ENCODE data around the gene CCAR1. TPM values are rescaled to one million over a fixed set of nuclear protein-coding genes. Genes with fewer than 3 reads are reported as not detected.
"Not testable (repeated sequence)": the region's sequence is repeated elsewhere in the genome, so short reads cannot be mapped to it uniquely, and the experiment has no call there.

The CCAR1 gene
- total RNA-seq, 2 experiments from 2014 or later = 72.7 to 74.4 TPM

- DNase-seq = no peak
- Mint-ChIP-seq H3K4me1 (ENCODE audit: low read depth) (no peaks in the 10 kb centered on the region), H3K9me3 (no peaks in the 10 kb centered on the region), H3K27me3 (no peaks in the 10 kb centered on the region), H3K4me3 (no peak overlapping the region), H3K36me3 (peaks cover 29% of the 10 kb centered on the region), H3K27ac (no peak overlapping the region)
- intact Hi-C loops (cut with micrococcal nuclease) = no loop called here
- ChIA-PET CTCF (no interaction called here), POLR2A (interaction anchor here (0.6 kb wide), 2 partner anchors 140 to 221 kb away, joined by 3 to 5 read pairs; no protein-coding TSS in a partner anchor)
Measured at GRCh38 chr10:68759967-68760366, 38.9 kb downstream of the CCAR1 start.

DNA sequence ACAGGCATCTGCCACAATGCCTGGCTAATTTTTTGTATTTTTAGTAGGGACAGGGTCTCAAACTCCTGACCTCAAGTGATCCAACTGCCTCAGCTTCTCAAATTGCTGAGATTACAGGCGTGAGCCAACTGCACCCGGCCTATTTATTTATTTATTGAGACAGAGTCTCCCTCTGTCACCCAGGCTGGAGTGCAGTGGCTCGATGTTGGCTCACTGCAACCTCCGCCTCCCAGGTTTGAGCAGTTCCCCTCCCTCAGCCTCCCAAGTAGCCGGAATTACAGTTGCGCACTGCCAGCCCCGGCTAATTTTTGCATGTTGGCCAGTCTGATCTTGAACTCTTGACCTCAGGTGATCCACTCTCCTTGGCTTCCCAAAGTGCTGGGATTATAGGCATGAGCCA, 46.4 kb downstream of the CCAR1 start:
- DNase-seq; H3K4me1 Mint-ChIP-seq (ENCODE audit: low read depth); H3K27me3 Mint-ChIP-seq; CTCF ChIA-PET; POLR2A ChIA-PET; H3K9me3 Mint-ChIP-seq; intact Hi-C loops (cut with micrococcal nuclease); H3K27ac Mint-ChIP-seq; H3K4me3 Mint-ChIP-seq: not testable (repeated sequence)
- H3K36me3 Mint-ChIP-seq = peaks cover 21% of the 10 kb centered on the region

- intact Hi-C loops (cut with micrococcal nuclease) = no loop called here
- Mint-ChIP-seq H3K4me1 (ENCODE audit: low read depth) (no peaks in the 10 kb centered on the region), H3K9me3 (no peaks in the 10 kb centered on the region), H3K4me3 (no peak overlapping the region), H3K27ac (no peak overlapping the region), H3K36me3 (peaks cover 37% of the 10 kb centered on the region), H3K27me3 (no peaks in the 10 kb centered on the region)
- no peak for DNase-seq
- CTCF ChIA-PET = no interaction called here
- POLR2A ChIA-PET = interaction anchor here (0.6 to 0.9 kb wide), 2 partner anchors 15 to 278 kb away, joined by 3 to 5 read pairs; no protein-coding TSS in a partner anchor
Measured at GRCh38 chr10:68781613-68782574, 60.9 kb downstream of the CCAR1 start.

GRCh38 chr10:68784476-68784875, 63.4 kb downstream of the CCAR1 start:
- Mint-ChIP-seq H3K4me1 (ENCODE audit: low read depth) (peaks cover 8% of the 10 kb centered on the region), H3K4me3 (no peak overlapping the region), H3K36me3 (peaks cover 32% of the 10 kb centered on the region), H3K27ac (no peak overlapping the region), H3K9me3 (no peaks in the 10 kb centered on the region), H3K27me3 (no peaks in the 10 kb centered on the region)
- CTCF ChIA-PET = no interaction called here
- intact Hi-C loops (cut with micrococcal nuclease) = no loop called here
- DNase-seq = no peak
- POLR2A ChIA-PET = no interaction called here

- POLR2A ChIA-PET = interaction anchor here (2.1 kb wide), 1 partner anchor 113 kb away, joined by 7 read pairs; no protein-coding TSS in a partner anchor
- DNase-seq = no peak
- peaks cover 30% of the 10 kb centered on the region for H3K36me3 Mint-ChIP-seq
- intact Hi-C loops (cut with micrococcal nuclease) = no loop called here
- H3K27me3 Mint-ChIP-seq = no peaks in the 10 kb centered on the region
- CTCF ChIA-PET = no interaction called here
- H3K9me3 Mint-ChIP-seq = no peaks in the 10 kb centered on the region
- peaks cover 8% of the 10 kb centered on the region for H3K4me1 Mint-ChIP-seq (ENCODE audit: low read depth)
- H3K27ac Mint-ChIP-seq = no peak overlapping the region
- no peak overlapping the region for H3K4me3 Mint-ChIP-seq
Measured at GRCh38 chr10:68787813-68788212, 66.8 kb downstream of the CCAR1 start.

DNA sequence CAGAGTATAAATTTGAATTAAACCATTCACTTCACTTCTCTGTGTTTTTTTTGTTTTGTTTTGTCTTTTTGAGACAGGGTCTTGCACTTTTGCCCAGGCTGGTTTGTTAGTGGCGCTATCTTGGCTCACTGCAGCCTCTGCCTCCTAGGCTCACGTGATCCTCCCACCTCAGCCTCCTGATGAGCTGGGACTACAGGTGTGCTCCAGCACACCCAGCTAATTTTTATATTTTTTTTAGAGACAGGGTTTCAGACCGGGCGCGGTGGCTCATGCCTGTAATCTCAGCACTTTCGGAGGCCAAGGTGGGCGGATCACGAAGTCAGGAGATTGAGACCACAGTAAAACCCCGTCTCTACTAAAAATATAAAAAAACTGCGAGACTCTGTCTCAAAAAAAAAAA, 69.4 kb downstream of the CCAR1 start:
- no peak overlapping the region for H3K4me3 Mint-ChIP-seq
- ChIA-PET POLR2A (no interaction called here), CTCF (interaction anchor here (1.6 kb wide), 1 partner anchor 38 kb away, joined by 4 read pairs; no protein-coding TSS in a partner anchor)
- no peaks in the 10 kb centered on the region for H3K27me3 Mint-ChIP-seq
- intact Hi-C loops (cut with micrococcal nuclease) = loop anchor here (10.0 kb wide), 1 partner anchor 104 kb away; no protein-coding TSS in a partner anchor
- peaks cover 31% of the 10 kb centered on the region for H3K36me3 Mint-ChIP-seq
- DNase-seq = peak; percentile 12
- H3K27ac Mint-ChIP-seq = no peak overlapping the region
- H3K9me3 Mint-ChIP-seq = no peaks in the 10 kb centered on the region
- H3K4me1 Mint-ChIP-seq (ENCODE audit: low read depth) = peaks cover 8% of the 10 kb centered on the region

DNA sequence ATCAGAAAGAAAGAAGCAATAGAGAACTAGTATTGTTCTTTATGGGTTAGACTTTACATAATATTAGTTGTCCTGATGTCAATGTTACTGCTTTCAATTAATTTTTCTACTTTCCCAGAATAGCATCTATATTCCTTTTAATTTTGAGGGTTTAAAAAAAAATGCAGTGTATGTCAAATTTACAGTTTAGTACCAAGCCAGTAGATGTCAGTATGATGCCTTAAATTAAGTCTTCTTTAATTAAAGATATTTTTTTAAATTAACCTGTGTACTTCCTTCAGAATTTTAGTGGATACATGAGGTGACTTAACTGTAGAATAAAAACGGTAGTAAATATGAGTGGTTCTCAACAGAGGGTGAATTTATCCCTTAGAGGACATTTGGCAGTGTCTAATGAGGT, 71.1 kb downstream of the CCAR1 start:
- intact Hi-C loops (cut with micrococcal nuclease) = loop anchor here (10.0 kb wide), 1 partner anchor 103 kb away; no protein-coding TSS in a partner anchor
- Mint-ChIP-seq H3K27me3 (no peaks in the 10 kb centered on the region), H3K9me3 (no peaks in the 10 kb centered on the region), H3K4me3 (no peak overlapping the region), H3K4me1 (ENCODE audit: low read depth) (peaks cover 7% of the 10 kb centered on the region), H3K27ac (no peak overlapping the region), H3K36me3 (peaks cover 20% of the 10 kb centered on the region)
- DNase-seq = no peak
- CTCF ChIA-PET = no interaction called here
- POLR2A ChIA-PET = no interaction called here

GRCh38 chr10:68795886-68796532, 75.0 kb downstream of the CCAR1 start:
- H3K4me3 Mint-ChIP-seq = no peak overlapping the region
- H3K9me3 Mint-ChIP-seq = no peaks in the 10 kb centered on the region
- no peak for DNase-seq
- CTCF ChIA-PET = interaction anchor here (1.0 kb wide), 1 partner anchor 31 kb away, joined by 3 read pairs; the partner anchor contains the start of gene STOX1
- H3K4me1 Mint-ChIP-seq (ENCODE audit: low read depth) = no peaks in the 10 kb centered on the region
- intact Hi-C loops (cut with micrococcal nuclease) = loop anchor here (10.0 kb wide), 1 partner anchor 99 kb away; no protein-coding TSS in a partner anchor
- H3K27ac Mint-ChIP-seq = no peak overlapping the region
- peaks cover 11% of the 10 kb centered on the region for H3K36me3 Mint-ChIP-seq
- POLR2A ChIA-PET = no interaction called here
- H3K27me3 Mint-ChIP-seq = no peaks in the 10 kb centered on the region

- intact Hi-C loops (cut with micrococcal nuclease) = loop anchor here (10.0 kb wide), 1 partner anchor 98 kb away; no protein-coding TSS in a partner anchor
- DNase-seq = no peak
- POLR2A ChIA-PET = interaction anchor here (0.6 kb wide), 1 partner anchor 14 kb away, joined by 5 read pairs; no protein-coding TSS in a partner anchor
Measured at GRCh38 chr10:68796605-68797004, 75.6 kb downstream of the CCAR1 start.

GRCh38 chr10:68800211-68800610, 79.2 kb downstream of the CCAR1 start:
- peaks cover 2% of the 10 kb centered on the region for H3K36me3 Mint-ChIP-seq
- H3K4me1 Mint-ChIP-seq (ENCODE audit: low read depth) = no peaks in the 10 kb centered on the region
- H3K4me3 Mint-ChIP-seq = no peak overlapping the region
- CTCF ChIA-PET = interaction anchor here (0.9 kb wide), 1 partner anchor 92 kb away, joined by 5 read pairs; no protein-coding TSS in a partner anchor
- no peak overlapping the region for H3K27ac Mint-ChIP-seq
- no peaks in the 10 kb centered on the region for H3K9me3 Mint-ChIP-seq
- no peak for DNase-seq
- POLR2A ChIA-PET = interaction anchor here (0.6 kb wide), 1 partner anchor 38 kb away, joined by 3 read pairs; no protein-coding TSS in a partner anchor
- intact Hi-C loops (cut with micrococcal nuclease) = no loop called here
- no peaks in the 10 kb centered on the region for H3K27me3 Mint-ChIP-seq

More at GRCh38 chr10:68796605-68797004, 75.6 kb downstream of the CCAR1 start:
- Mint-ChIP-seq H3K36me3 (peaks cover 10% of the 10 kb centered on the region), H3K27ac (no peak overlapping the region), H3K27me3 (no peaks in the 10 kb centered on the region), H3K4me1 (ENCODE audit: low read depth) (no peaks in the 10 kb centered on the region), H3K4me3 (no peak overlapping the region), H3K9me3 (no peaks in the 10 kb centered on the region)
- CTCF ChIA-PET = interaction anchor here (1.0 kb wide), 1 partner anchor 31 kb away, joined by 3 read pairs; the partner anchor contains the start of gene STOX1

- intact Hi-C loops (cut with micrococcal nuclease) = no loop called here
- Mint-ChIP-seq H3K4me1 (ENCODE audit: low read depth) (no peaks in the 10 kb centered on the region), H3K4me3 (no peak overlapping the region), H3K9me3 (no peaks in the 10 kb centered on the region), H3K36me3 (no peaks in the 10 kb centered on the region), H3K27ac (no peak overlapping the region), H3K27me3 (no peaks in the 10 kb centered on the region)
- POLR2A ChIA-PET = no interaction called here
- DNase-seq = no peak
- CTCF ChIA-PET = no interaction called here
Measured at GRCh38 chr10:68804692-68805091, 83.7 kb downstream of the CCAR1 start.

- H3K27ac Mint-ChIP-seq; H3K36me3 Mint-ChIP-seq; H3K4me3 Mint-ChIP-seq; H3K4me1 Mint-ChIP-seq (ENCODE audit: low read depth); H3K9me3 Mint-ChIP-seq; H3K27me3 Mint-ChIP-seq; DNase-seq; intact Hi-C loops (cut with micrococcal nuclease); CTCF ChIA-PET: not testable (repeated sequence)
- POLR2A ChIA-PET = interaction anchor here (0.6 kb wide), 1 partner anchor 157 kb away, joined by 3 read pairs; no protein-coding TSS in a partner anchor
Measured at GRCh38 chr10:68810830-68811229, 89.8 kb downstream of the CCAR1 start.

All from activated CD4-positive, alpha-beta memory T cell treated with anti-CD3 and anti-CD28 coated beads for 36 hours (primary cell).